GM19463 (cell line): ENCODE results near the gene ITGB7.

Experiments
- ATAC-seq: cut with Tn5 transposase; IDR thresholded peaks from one replicate; pipeline ENCODE4 v1.9.1; 2021; ENCODE audit warnings: mild to moderate bottlenecking, moderate library complexity; ENCODE audit not compliant: unreplicated experiment

ITGB7 gene

GRCh38 chr12:53199700-53200099 lies 7.4 kb downstream of the ITGB7 start:
- no peak for ATAC-seq

GRCh38 chr12:53198486-53199110 lies 8.5 kb downstream of the ITGB7 start:
- ATAC-seq: no peak

GRCh38 chr12:53197011-53197640 lies 9.9 kb downstream of the ITGB7 start:
- no peak for ATAC-seq

GRCh38 chr12:53196486-53196885 lies 10.6 kb downstream of the ITGB7 start:
- ATAC-seq: no peak

GRCh38 chr12:53195516-53196420 lies 11.3 kb downstream of the ITGB7 start:
- ATAC-seq: no peak

- ATAC-seq: no peak
These were observed 12.1 kb downstream of the ITGB7 start for GRCh38 chr12:53194973-53195372.

GRCh38 chr12:53193985-53194716 lies 12.9 kb downstream of the ITGB7 start:
- no peak for ATAC-seq

GRCh38 chr12:53193040-53193439 lies 14.0 kb downstream of the ITGB7 start:
- ATAC-seq: no peak

- no peak for ATAC-seq
These were observed 14.5 kb downstream of the ITGB7 start for GRCh38 chr12:53192531-53193021.

GRCh38 chr12:53191885-53192530 lies 15.0 kb downstream of the ITGB7 start:
- ATAC-seq: no peak

- no peak for ATAC-seq
These were observed 15.8 kb downstream of the ITGB7 start for GRCh38 chr12:53191096-53191884.

- peak; percentile 67 for ATAC-seq
These were observed 16.8 kb downstream of the ITGB7 start for GRCh38 chr12:53190108-53190729.

- ATAC-seq: no peak
These were observed 19.7 kb downstream of the ITGB7 start for GRCh38 chr12:53187145-53187899.

- ATAC-seq: no peak
These were observed 20.3 kb downstream of the ITGB7 start for GRCh38 chr12:53186745-53187144.

- ATAC-seq: no peak
These were observed 21.4 kb downstream of the ITGB7 start for GRCh38 chr12:53185582-53186153.

GRCh38 chr12:53184828-53185227 lies 22.2 kb downstream of the ITGB7 start:
- ATAC-seq: no peak

GRCh38 chr12:53182903-53183302 lies 24.1 kb downstream of the ITGB7 start:
- ATAC-seq: no peak

GRCh38 chr12:53181935-53182334 lies 25.1 kb downstream of the ITGB7 start:
- ATAC-seq: no peak
